Astrocyte of the cerebellum (primary cell): ENCODE data around the gene C16orf74.

Experiments used
- DNase-seq: peaks from one replicate; pipeline ENCODE4 v3.0.0-alpha.2; 2011; ENCODE audit warnings: low read depth
- H3K4me3 ChIP-seq: 2 replicates; pipeline ENCODE4 v1.5.1; 2011; ENCODE audit warnings: mild to moderate bottlenecking, low read depth, low read length, moderate library complexity
- in situ Hi-C: cut with HindIII; loops from 2 replicates; pipeline ENCODE4 v1.10.0; 2017; ENCODE audit warnings: low sequenced_read_pairs
- TF ChIP-seq, protein P1 (sequence below): IDR thresholded peaks from 2 replicates; pipeline ENCODE4 v1.5.1; 2012; ENCODE audit warnings: low read length, low read depth, moderate library complexity, mild to moderate bottlenecking; ENCODE audit errors: missing control alignments

C16orf74 gene

DNA sequence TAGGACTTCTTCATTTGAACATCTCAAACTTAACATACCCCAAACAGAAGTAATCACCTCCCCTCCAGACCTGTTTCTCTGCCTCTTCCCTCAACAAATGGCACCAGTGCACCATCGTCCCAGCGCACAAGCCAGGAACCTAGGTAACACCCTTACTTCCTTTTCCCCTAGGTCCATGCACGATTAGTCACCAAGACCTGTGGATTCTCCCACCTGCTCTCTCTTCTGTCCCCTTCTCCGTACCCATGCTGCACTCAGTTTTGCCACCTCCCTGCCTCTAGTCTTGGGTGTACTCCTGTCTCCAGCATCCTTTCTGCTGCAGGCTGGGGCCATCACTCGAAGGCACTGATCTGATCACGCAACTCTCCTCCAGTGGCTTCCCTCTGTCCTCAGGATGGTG lies 45.3 kb upstream of the C16orf74 start:
- in situ Hi-C loops = no loop called here
- no peak for DNase-seq
- TF ChIP-seq, protein P1, sequence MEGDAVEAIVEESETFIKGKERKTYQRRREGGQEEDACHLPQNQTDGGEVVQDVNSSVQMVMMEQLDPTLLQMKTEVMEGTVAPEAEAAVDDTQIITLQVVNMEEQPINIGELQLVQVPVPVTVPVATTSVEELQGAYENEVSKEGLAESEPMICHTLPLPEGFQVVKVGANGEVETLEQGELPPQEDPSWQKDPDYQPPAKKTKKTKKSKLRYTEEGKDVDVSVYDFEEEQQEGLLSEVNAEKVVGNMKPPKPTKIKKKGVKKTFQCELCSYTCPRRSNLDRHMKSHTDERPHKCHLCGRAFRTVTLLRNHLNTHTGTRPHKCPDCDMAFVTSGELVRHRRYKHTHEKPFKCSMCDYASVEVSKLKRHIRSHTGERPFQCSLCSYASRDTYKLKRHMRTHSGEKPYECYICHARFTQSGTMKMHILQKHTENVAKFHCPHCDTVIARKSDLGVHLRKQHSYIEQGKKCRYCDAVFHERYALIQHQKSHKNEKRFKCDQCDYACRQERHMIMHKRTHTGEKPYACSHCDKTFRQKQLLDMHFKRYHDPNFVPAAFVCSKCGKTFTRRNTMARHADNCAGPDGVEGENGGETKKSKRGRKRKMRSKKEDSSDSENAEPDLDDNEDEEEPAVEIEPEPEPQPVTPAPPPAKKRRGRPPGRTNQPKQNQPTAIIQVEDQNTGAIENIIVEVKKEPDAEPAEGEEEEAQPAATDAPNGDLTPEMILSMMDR = no peak
- no peak overlapping the region for H3K4me3 ChIP-seq

DNA sequence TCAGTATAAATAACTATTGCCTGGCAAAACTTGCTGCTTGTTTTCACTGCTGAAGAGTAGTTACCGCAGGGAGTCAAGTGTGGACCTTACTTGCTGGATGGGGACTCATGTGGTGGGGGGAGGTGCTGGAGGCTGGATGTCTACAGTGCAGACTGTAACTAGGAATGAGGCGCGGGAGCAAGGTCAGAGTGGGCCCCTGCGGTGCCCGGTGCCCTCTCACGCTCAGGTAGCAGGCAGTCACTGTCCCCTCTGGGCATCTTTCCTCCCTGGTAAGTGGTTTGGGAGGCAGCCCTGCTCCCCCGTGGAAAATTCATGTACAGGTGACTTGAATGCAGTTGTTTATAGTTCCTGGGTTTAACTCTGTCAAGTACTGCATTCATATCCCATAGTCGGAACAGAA lies 43.8 kb upstream of the C16orf74 start:
- in situ Hi-C loops = no loop called here
- TF ChIP-seq, protein P1 = no peak
- no peak for DNase-seq
- no peak overlapping the region for H3K4me3 ChIP-seq

DNA sequence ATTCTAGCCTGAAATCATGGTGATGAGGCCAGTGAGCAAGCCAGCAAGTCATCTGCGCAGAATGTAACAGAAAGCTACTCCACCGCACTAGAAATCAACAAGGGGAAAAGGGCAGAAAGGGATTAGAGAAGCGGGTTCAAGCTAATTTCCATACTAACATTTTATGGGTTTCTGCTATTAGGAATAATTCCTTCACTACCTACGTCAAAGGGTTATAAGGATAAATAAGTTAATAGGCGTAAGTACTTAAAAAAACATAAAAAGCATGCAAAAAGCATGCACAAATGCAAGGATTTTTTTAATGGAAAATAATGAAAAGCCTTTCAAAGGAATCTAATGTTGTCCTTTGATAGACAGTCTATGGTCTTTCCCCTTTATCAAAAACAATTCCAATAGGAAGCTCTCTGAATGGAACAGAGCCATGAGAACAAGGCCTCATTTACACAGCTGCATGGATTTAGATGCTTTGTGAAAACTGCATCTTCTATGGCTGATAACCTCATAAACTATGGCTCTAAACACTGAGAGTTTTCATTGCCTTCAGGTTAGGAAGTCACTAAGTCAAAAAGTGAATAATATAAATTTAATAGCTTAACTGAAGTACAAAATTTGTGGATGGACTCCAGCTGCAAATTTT lies 42.9 kb upstream of the C16orf74 start:
- no peak for DNase-seq

DNA sequence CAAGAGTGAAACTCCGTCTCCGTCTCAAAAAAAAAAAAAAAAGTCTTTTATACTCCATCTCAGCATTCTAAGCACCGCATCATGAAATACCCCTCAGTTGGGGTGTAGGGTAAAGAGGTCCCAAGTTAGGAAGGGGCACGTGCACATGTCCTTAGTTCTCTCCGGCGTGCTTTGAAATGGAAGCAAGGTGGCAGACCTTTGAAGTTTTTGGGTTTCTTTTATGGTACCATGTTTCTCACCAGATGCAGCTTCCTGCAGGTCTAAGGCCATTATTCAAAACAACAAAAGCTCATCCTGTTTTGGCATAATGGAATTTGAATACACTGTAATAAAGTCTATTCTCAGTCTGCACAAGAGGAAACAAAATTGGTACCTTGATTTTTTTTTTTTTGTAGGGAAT lies 38.9 kb upstream of the C16orf74 start:
- DNase-seq = no peak
- no peak overlapping the region for H3K4me3 ChIP-seq
- TF ChIP-seq, protein P1 = no peak
- in situ Hi-C loops = loop anchor here (5.0 kb wide), 1 partner anchor 117 kb away; no protein-coding TSS in a partner anchor

More for the DNA sequence above, 42.9 kb upstream of the C16orf74 start:
- TF ChIP-seq, protein P1 = no peak
- in situ Hi-C loops = no loop called here
- H3K4me3 ChIP-seq = no peak overlapping the region

DNA sequence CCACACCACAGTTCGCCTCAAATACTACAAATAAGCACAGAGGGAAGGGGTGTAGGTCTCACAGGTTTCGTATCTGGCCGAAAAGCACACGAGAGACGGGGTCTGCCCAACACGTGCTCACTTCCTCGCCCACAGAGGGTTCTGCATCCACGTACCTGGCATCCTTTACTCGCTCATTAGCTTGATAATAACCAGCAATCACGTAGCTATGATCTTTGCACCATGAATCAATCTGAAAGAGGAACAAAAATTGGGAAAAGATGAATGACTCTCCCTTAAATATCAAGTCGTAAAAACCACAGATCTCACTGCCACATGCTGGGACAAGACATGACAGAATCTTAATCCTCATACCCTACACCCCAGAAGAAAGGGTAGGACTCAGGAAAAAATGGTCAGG lies 37.9 kb upstream of the C16orf74 start:
- no peak overlapping the region for H3K4me3 ChIP-seq
- in situ Hi-C loops = loop anchor here (5.0 kb wide), 1 partner anchor 117 kb away; no protein-coding TSS in a partner anchor
- TF ChIP-seq, protein P1 = no peak
- DNase-seq = no peak

DNA sequence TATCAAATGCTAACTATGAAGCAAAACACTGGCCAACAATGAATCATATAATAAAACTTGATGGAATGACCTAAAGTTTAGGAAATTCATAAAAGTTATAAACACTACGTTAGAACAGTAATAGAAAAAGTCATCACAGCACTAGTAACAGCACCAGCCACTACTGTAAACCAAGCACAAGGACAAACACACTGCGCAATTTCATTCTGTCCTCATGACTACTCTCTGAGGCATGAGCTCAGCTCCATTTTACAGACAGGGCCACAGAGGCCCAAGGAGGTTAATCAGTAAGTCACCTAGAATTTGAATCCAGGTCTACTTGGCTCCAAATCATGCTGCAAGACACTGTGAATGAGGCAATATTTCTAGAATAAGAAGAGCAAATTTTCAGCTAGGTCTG lies 35.0 kb upstream of the C16orf74 start:
- in situ Hi-C loops = loop anchor here (5.0 kb wide), 1 partner anchor 114 kb away; no protein-coding TSS in a partner anchor
- no peak overlapping the region for H3K4me3 ChIP-seq
- DNase-seq = no peak
- TF ChIP-seq, protein P1 = no peak

DNA sequence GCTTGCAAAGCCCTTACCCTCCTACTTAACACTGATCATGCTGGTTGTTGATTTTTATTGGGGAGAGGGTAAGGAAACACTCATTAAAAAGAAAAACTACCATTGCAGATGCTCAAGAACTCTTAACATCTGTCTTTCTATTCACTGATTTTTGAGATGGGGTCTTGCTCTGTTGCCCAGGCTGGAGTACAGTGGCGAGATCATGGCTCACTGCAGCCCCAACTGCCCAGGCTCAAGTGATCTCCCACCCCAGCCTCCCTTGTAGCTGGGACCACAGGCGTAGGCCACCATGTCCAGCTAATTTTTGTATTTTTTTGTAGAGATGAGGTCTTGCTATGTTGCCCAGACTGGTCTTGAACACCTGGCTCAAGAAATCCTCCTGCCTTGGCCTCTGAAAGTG lies 33.9 kb upstream of the C16orf74 start:
- in situ Hi-C loops = loop anchor here (5.0 kb wide), 1 partner anchor 113 kb away; no protein-coding TSS in a partner anchor
- H3K4me3 ChIP-seq = no peak overlapping the region
- DNase-seq = no peak
- TF ChIP-seq, protein P1 = no peak
